T-helper 22 cell (primary cell): ENCODE results near the gene NCS1.

Source experiments
- DNase-seq: peaks from one replicate; pipeline ENCODE4 v3.0.0-alpha.2; 2020; ENCODE audit warnings: low read depth

NCS1 gene

GRCh38 chr9:130176760-130177159 lies 4.6 kb downstream of the NCS1 start:
- no peak for DNase-seq

GRCh38 chr9:130177898-130178805 lies 5.9 kb downstream of the NCS1 start:
- no peak for DNase-seq

GRCh38 chr9:130179331-130179907 lies 7.2 kb downstream of the NCS1 start:
- DNase-seq: no peak

GRCh38 chr9:130180516-130180915 lies 8.3 kb downstream of the NCS1 start:
- DNase-seq: no peak

- DNase-seq: no peak
These were observed 9.6 kb downstream of the NCS1 start for GRCh38 chr9:130181678-130182380.

GRCh38 chr9:130182381-130182909 lies 10.2 kb downstream of the NCS1 start:
- DNase-seq: no peak

GRCh38 chr9:130183133-130183762 lies 11.0 kb downstream of the NCS1 start:
- DNase-seq: no peak

- no peak for DNase-seq
These were observed 12.8 kb downstream of the NCS1 start for GRCh38 chr9:130185017-130185416.

GRCh38 chr9:130185490-130186031 lies 13.4 kb downstream of the NCS1 start:
- DNase-seq: no peak

GRCh38 chr9:130186051-130186450 lies 13.8 kb downstream of the NCS1 start:
- no peak for DNase-seq

- DNase-seq: no peak
These were observed 14.8 kb downstream of the NCS1 start for GRCh38 chr9:130186839-130187522.

- no peak for DNase-seq
These were observed 15.3 kb downstream of the NCS1 start for GRCh38 chr9:130187523-130187846.

GRCh38 chr9:130188860-130189481 lies 16.8 kb downstream of the NCS1 start:
- DNase-seq: no peak

- no peak for DNase-seq
These were observed 17.6 kb downstream of the NCS1 start for GRCh38 chr9:130189840-130190239.

- no peak for DNase-seq
These were observed 19.0 kb downstream of the NCS1 start for GRCh38 chr9:130191068-130191748.

- DNase-seq: no peak
These were observed 19.5 kb downstream of the NCS1 start for GRCh38 chr9:130191749-130192120.

- DNase-seq: no peak
These were observed 20.3 kb downstream of the NCS1 start for GRCh38 chr9:130192382-130192999.

- no peak for DNase-seq
These were observed 20.9 kb downstream of the NCS1 start for GRCh38 chr9:130193103-130193502.

- no peak for DNase-seq
These were observed 21.6 kb downstream of the NCS1 start for GRCh38 chr9:130193531-130194377.
